Neural cell (in vitro differentiated cells): Measurements from ENCODE around the gene SAMMSON. TPM values are rescaled to one million over a fixed set of nuclear protein-coding genes. Genes with fewer than 3 reads are reported as not detected.

Source experiments
- H2AFZ ChIP-seq: fragments of 200-600, 300-800 bp; sonication (generic), shearing (Covaris generic); 2 replicates; pipeline ENCODE4 v1.6.0; 2014; ENCODE audit warnings: low read depth, mild to moderate bottlenecking, antibody characterized with exemption, low read length, moderate library complexity
- H3F3A ChIP-seq: fragments of 200-600 bp; shearing (Covaris generic); 2 replicates; pipeline ENCODE4 v1.6.1; 2016; ENCODE audit warnings: mild to moderate bottlenecking, moderate library complexity, mixed read lengths, antibody characterized with exemption, low read length; ENCODE audit not compliant: insufficient read depth, poor library complexity, severe bottlenecking
- H3K27ac ChIP-seq: fragments of 200-600, 300-800 bp; sonication (generic), shearing (Covaris generic); 2 replicates; pipeline ENCODE4 v1.5.1; 2014; ENCODE audit warnings: mild to moderate bottlenecking, low read length, moderate library complexity
- H3K27me3 ChIP-seq: fragments of 300-800, 200-600 bp; sonication (generic), shearing (Covaris generic); 2 replicates; pipeline ENCODE4 v1.6.0; 2014; ENCODE audit warnings: mild to moderate bottlenecking, low read depth, low read length, moderate library complexity; ENCODE audit not compliant: insufficient read depth
- H3K36me3 ChIP-seq: fragments of 300-800, 200-600 bp; sonication (generic), shearing (Covaris generic); 2 replicates; pipeline ENCODE4 v1.5.1; 2014; ENCODE audit warnings: mild to moderate bottlenecking, antibody characterized with exemption, low read length, moderate library complexity; ENCODE audit not compliant: insufficient read depth
- H3K4me2 ChIP-seq: fragments of 300-800, 200-600 bp; sonication (generic), shearing (Covaris generic); 2 replicates; pipeline ENCODE4 v1.6.0; 2014; ENCODE audit warnings: mild to moderate bottlenecking, low read length
- H3K4me3 ChIP-seq: fragments of 300-800, 200-600 bp; sonication (generic), shearing (Covaris generic); 2 replicates; pipeline ENCODE4 v1.5.1; 2014; ENCODE audit warnings: mild to moderate bottlenecking, low read length, moderate library complexity
- H3K79me2 ChIP-seq: fragments of 200-600 bp; shearing (Covaris generic); replicated peaks from 2 replicates; pipeline ENCODE4 v1.6.0; 2014; ENCODE audit warnings: mild to moderate bottlenecking, low read length, moderate library complexity; ENCODE audit not compliant: insufficient read depth
- H3K9ac ChIP-seq: fragments of 300-800, 200-600 bp; sonication (generic), shearing (Covaris generic); 2 replicates; pipeline ENCODE4 v1.6.1; 2016; ENCODE audit warnings: mild to moderate bottlenecking, low read length, mixed read lengths
- H3K9me2 ChIP-seq: fragments of 200-600 bp; shearing (Covaris generic); 2 replicates; pipeline ENCODE4 v1.6.1; 2016; ENCODE audit warnings: mild to moderate bottlenecking, low read length, mixed read lengths; ENCODE audit not compliant: insufficient read depth
- H3K9me3 ChIP-seq: fragments of 200-600, 300-800 bp; sonication (generic), shearing (Covaris generic); 2 replicates; pipeline ENCODE4 v1.6.1; 2016; ENCODE audit warnings: mild to moderate bottlenecking, mixed run types, low read length, moderate library complexity, mixed read lengths
- H4K20me1 ChIP-seq: fragments of 200-600 bp; shearing (Covaris generic); 2 replicates; pipeline ENCODE4 v1.6.1; 2016; ENCODE audit warnings: mild to moderate bottlenecking, mixed run types; ENCODE audit not compliant: insufficient read depth
- CTCF ChIP-seq: fragments of 450-650 bp; IDR thresholded peaks from 2 replicates; pipeline ENCODE4 v1.5.1; 2014; ENCODE audit warnings: antibody characterized with exemption, mild to moderate bottlenecking, moderate library complexity; ENCODE audit not compliant: poor library complexity, severe bottlenecking
- EP300 ChIP-seq: fragments of 450-650 bp; conservative IDR thresholded peaks from 2 replicates; pipeline ENCODE4 v1.6.1; 2014; ENCODE audit warnings: antibody characterized with exemption, mild to moderate bottlenecking, moderate library complexity; ENCODE audit not compliant: poor library complexity, severe bottlenecking
- EZH2 ChIP-seq: fragments of 200-600, 300-800 bp; shearing (Covaris generic), sonication (generic); IDR thresholded peaks from 2 replicates; pipeline ENCODE4 v1.6.1; 2014; ENCODE audit warnings: antibody characterized with exemption, low read length, borderline replicate concordance, mild to moderate bottlenecking; ENCODE audit not compliant: insufficient read depth, poor library complexity, severe bottlenecking
- MXI1 ChIP-seq: fragments of 450-650 bp; conservative IDR thresholded peaks from 2 replicates; pipeline ENCODE4 v1.6.1; 2014; ENCODE audit warnings: antibody characterized with exemption, mild to moderate bottlenecking; ENCODE audit not compliant: poor library complexity, severe bottlenecking
- POLR2AphosphoS5 ChIP-seq: IDR thresholded peaks from 2 replicates; pipeline ENCODE4 v1.6.1; 2012
- RAD21 ChIP-seq: fragments of 450-650 bp; conservative IDR thresholded peaks from 2 replicates; pipeline ENCODE4 v1.6.1; 2014; ENCODE audit warnings: antibody characterized with exemption, mild to moderate bottlenecking, moderate library complexity
- REST ChIP-seq: IDR thresholded peaks from 2 replicates; pipeline ENCODE4 v1.6.1; 2012; ENCODE audit warnings: borderline replicate concordance
- SMC3 ChIP-seq: fragments of 450-650 bp; conservative IDR thresholded peaks from 2 replicates; pipeline ENCODE4 v1.6.1; 2014; ENCODE audit warnings: antibody characterized with exemption, mild to moderate bottlenecking, moderate library complexity; ENCODE audit not compliant: poor library complexity
- TAF1 ChIP-seq: IDR thresholded peaks from 2 replicates; pipeline ENCODE4 v1.6.1; 2012; ENCODE audit warnings: low read depth
- polyA plus RNA-seq: library from polyadenylated mRNA; depleted of rRNA; stranded (reverse); fragments of >200 nt; gene quantifications from 2 replicates; pipeline ENCODE4 v1.2.3, GENCODE V29; 2014

SAMMSON gene
- polyA plus RNA-seq, 1 donor from 2014 or later, result not detected

GRCh38 chr3:70069557-70069956 is 70.0 kb downstream of the SAMMSON start:
- Histone ChIP-seq H3K9me2 (no peaks in the 10 kb centered on the region), H3K9ac (no peak overlapping the region), H4K20me1 (no peaks in the 10 kb centered on the region), H3K79me2 (no peaks in the 10 kb centered on the region), H3K4me3 (no peak overlapping the region), H3K36me3 (no peaks in the 10 kb centered on the region), H3K27ac (no peak overlapping the region), H2AFZ (no peak overlapping the region), H3K9me3 (no peaks in the 10 kb centered on the region), H3F3A (no peaks in the 10 kb centered on the region), H3K4me2 (no peak overlapping the region), H3K27me3 (no peaks in the 10 kb centered on the region)
- TF ChIP-seq EP300 (no peak), CTCF (no peak), MXI1 (no peak), POLR2AphosphoS5 (no peak), RAD21 (no peak), EZH2 (no peak), SMC3 (no peak), REST (no peak), TAF1 (no peak)

GRCh38 chr3:70071138-70071537 is 71.6 kb downstream of the SAMMSON start:
- Histone ChIP-seq H3F3A (no peaks in the 10 kb centered on the region), H3K27ac (no peak overlapping the region), H3K9me2 (no peaks in the 10 kb centered on the region), H3K4me2 (peak overlapping the region; percentile 10), H3K9ac (no peak overlapping the region), H3K79me2 (no peaks in the 10 kb centered on the region), H3K36me3 (no peaks in the 10 kb centered on the region), H3K27me3 (no peaks in the 10 kb centered on the region), H4K20me1 (no peaks in the 10 kb centered on the region), H3K9me3 (no peaks in the 10 kb centered on the region), H2AFZ (no peak overlapping the region), H3K4me3 (peak overlapping the region; percentile 34)
- TF ChIP-seq CTCF (no peak), TAF1 (no peak), EP300 (no peak), RAD21 (no peak), POLR2AphosphoS5 (no peak), EZH2 (no peak), SMC3 (no peak), MXI1 (no peak), REST (no peak)
